Stimulated activated CD4-positive, alpha-beta T cell treated with anti-CD3 and anti-CD28 coated beads, Interleukin-1b, Interleukin-23, amount 100 ng/mL, for 1 hour (primary cell): Measurements from ENCODE around the gene SNED1.

Experiments used
- DNase-seq, 2 donors: peaks; one replicate each; pipeline ENCODE4 v3.0.0-alpha.2; 2020; ENCODE audit warnings: low read depth in 2 of 2

Gene SNED1

GRCh38 chr2:240992572-240993291 is 5.7 kb upstream of the SNED1 start:
- no peak for DNase-seq

GRCh38 chr2:240993446-240994170 is 4.8 kb upstream of the SNED1 start:
- DNase-seq = no peak

- no peak for DNase-seq
Observed at GRCh38 chr2:240994171-240994896, 4.1 kb upstream of the SNED1 start.

- DNase-seq = no peak
Observed at GRCh38 chr2:240995041-240996021, 3.1 kb upstream of the SNED1 start.

- no peak for DNase-seq
Observed at GRCh38 chr2:240996161-240996833, 2.1 kb upstream of the SNED1 start.

- no peak for DNase-seq
Observed at GRCh38 chr2:240996834-240997140, 1.6 kb upstream of the SNED1 start.

GRCh38 chr2:240997141-240997855 is 1.1 kb upstream of the SNED1 start:
- DNase-seq = no peak

GRCh38 chr2:240998706-240998994 is 232 bp downstream of the SNED1 start:
- DNase-seq = no peak

- no peak for DNase-seq
Observed at GRCh38 chr2:240998995-240999791, 775 bp downstream of the SNED1 start.

- DNase-seq = no peak
Observed at GRCh38 chr2:240999873-241000541, 1.6 kb downstream of the SNED1 start.

- no peak for DNase-seq
Observed at GRCh38 chr2:241000831-241001321, 2.5 kb downstream of the SNED1 start.

- DNase-seq = no peak
Observed at GRCh38 chr2:241001413-241002274, 3.2 kb downstream of the SNED1 start.

- DNase-seq = no peak
Observed at GRCh38 chr2:241002275-241003046, 4.0 kb downstream of the SNED1 start.

GRCh38 chr2:241003047-241003360 is 4.6 kb downstream of the SNED1 start:
- DNase-seq = no peak

GRCh38 chr2:241003369-241003768 is 5.0 kb downstream of the SNED1 start:
- DNase-seq = no peak

- no peak for DNase-seq
Observed at GRCh38 chr2:241003830-241004564, 5.6 kb downstream of the SNED1 start.

GRCh38 chr2:241005569-241005968 is 7.2 kb downstream of the SNED1 start:
- no peak for DNase-seq
